Loucy (cell line): ENCODE measurements around the gene SAMHD1.

Experiments used
- EZH2phosphoT487 ChIP-seq: fragments of 200-600 bp; IDR thresholded peaks from 2 replicates; pipeline ENCODE4 v1.6.1; 2018; ENCODE audit warnings: antibody characterized with exemption, mild to moderate bottlenecking, moderate library complexity, borderline replicate concordance
- TF ChIP-seq, protein P1 (sequence below): fragments of 200-600 bp; sonication (generic); conservative IDR thresholded peaks from 2 replicates; pipeline ENCODE4 v1.5.1; 2014; ENCODE audit warnings: mild to moderate bottlenecking, antibody characterized with exemption, low read length

DNA sequence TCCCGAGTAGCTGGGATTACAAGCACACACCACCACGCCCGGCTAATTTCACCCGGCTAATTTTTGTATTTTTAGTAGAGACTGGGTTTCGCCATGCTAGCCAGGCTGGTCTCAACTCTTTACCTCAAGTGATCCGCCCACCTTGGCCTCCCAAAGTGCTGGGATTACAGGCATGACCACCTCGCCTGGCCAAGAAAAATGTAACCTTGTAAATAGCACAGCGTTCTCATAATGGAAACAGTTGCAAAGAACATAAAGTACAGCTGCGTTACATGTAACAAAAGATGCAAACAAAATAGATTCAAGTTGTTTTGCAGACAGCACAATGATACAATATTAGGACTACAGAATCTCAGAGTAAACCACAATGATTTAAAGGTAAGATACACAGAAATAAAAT, 60.9 kb downstream of the SAMHD1 start:
- TF ChIP-seq, protein P1, sequence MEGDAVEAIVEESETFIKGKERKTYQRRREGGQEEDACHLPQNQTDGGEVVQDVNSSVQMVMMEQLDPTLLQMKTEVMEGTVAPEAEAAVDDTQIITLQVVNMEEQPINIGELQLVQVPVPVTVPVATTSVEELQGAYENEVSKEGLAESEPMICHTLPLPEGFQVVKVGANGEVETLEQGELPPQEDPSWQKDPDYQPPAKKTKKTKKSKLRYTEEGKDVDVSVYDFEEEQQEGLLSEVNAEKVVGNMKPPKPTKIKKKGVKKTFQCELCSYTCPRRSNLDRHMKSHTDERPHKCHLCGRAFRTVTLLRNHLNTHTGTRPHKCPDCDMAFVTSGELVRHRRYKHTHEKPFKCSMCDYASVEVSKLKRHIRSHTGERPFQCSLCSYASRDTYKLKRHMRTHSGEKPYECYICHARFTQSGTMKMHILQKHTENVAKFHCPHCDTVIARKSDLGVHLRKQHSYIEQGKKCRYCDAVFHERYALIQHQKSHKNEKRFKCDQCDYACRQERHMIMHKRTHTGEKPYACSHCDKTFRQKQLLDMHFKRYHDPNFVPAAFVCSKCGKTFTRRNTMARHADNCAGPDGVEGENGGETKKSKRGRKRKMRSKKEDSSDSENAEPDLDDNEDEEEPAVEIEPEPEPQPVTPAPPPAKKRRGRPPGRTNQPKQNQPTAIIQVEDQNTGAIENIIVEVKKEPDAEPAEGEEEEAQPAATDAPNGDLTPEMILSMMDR = no peak
- no peak for TF ChIP-seq EZH2phosphoT487
